ENCODE measurements around the gene MRGPRF. TPM values are rescaled to one million over a fixed set of nuclear protein-coding genes. Genes with fewer than 3 reads are reported as not detected.

The MRGPRF gene
- polyA plus RNA-seq, 1 of the 3 experiments (the other 2 are of a cell fraction): 0.18 TPM

DNA sequence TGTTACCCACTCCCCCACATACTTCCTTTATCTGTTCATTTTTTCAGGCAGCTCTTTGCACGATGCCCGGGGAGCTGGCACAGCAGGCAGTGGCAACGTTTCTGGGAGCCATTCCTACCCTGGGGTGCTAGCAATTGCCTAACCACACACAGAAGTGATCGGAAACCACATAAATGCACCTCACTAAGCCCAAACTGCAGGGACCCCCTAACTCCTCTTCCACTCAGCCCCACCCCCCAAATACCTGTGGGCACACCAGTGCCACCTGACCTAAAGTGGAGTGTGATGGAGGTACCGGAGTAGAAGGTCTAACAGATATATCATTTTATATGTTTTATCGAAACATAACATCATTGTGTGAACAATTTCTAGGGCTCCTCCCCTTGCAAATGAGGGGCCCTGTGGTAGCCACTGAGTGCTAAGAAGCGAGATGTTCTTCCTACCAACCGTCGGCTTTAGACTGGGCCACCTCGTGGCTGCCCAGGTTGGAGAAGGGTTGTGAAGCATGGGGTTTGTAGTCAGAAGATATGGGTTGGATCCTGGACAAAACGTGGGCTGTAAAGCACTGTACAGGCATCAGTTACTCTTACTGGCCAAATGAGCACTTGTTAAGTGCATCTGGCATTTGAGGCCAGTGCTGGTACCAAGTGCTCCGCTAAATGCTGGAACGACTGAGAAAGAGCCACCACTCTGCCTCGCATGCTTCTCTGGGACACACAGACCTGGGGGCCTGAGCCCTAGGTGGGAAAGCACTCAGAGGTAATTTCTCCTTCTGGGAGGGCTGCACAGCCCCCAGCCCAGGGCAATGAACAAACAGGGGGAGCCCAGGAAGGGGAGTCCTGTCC is 35.0 kb downstream of the MRGPRF start:
- Histone ChIP-seq H2AFZ (ENCODE audit: low read depth) (no peak overlapping the region), H4K20me1 (ENCODE audit: insufficient read depth) (no peaks in the 10 kb centered on the region), H3K4me2 (no peak overlapping the region), H3K79me2 (ENCODE audit: insufficient read depth) (no peaks in the 10 kb centered on the region), H3K4me3 (ENCODE audit: low read depth in 2 of 2, low read length in 1 of 2) (no peak overlapping the region), H3K27me3 (ENCODE audit: insufficient read depth) (no peaks in the 10 kb centered on the region), H3K27ac (ENCODE audit: low read depth in 2 of 2, low read length in 1 of 2) (no peak overlapping the region), H3K36me3 (replicated peaks in 1 of 2; ENCODE audit: control insufficient read depth in 1 of 2, insufficient read depth in 2 of 2, low read length in 1 of 2) (no peaks in the 10 kb centered on the region), H3K9ac (no peak overlapping the region), H3K4me1 (ENCODE audit: control insufficient read depth in 1 of 2, insufficient read depth in 2 of 2, low read depth in 1 of 2, low read length in 1 of 2) (peaks cover 0 to 13% of the 10 kb centered on the region in 2 experiments; a peak in 1 of 4 replicates), H3F3A (replicated peaks; ENCODE audit: insufficient read depth) (no peaks in the 10 kb centered on the region), H3K9me2 (no peaks in the 10 kb centered on the region), H3K9me3 (no peaks in the 10 kb centered on the region)
- WGBS (ENCODE audit: low lambda C conversion rate): 72% methylated on average over 14 of the region's 14 CpGs
- DNase-seq: no peak
- TF ChIP-seq ELF1 (IDR thresholded peaks at IDR 0.05): no peak
- no peak for TF ChIP-seq TEAD4 (IDR thresholded peaks at IDR 0.05; ENCODE audit: borderline replicate concordance, insufficient read depth)
- POLR2A ChIA-PET: no interaction called here
- CTCF ChIA-PET: interaction anchor here (1.3 kb wide), 1 partner anchor 66 kb away, joined by 5 read pairs; no protein-coding TSS in a partner anchor

DNA sequence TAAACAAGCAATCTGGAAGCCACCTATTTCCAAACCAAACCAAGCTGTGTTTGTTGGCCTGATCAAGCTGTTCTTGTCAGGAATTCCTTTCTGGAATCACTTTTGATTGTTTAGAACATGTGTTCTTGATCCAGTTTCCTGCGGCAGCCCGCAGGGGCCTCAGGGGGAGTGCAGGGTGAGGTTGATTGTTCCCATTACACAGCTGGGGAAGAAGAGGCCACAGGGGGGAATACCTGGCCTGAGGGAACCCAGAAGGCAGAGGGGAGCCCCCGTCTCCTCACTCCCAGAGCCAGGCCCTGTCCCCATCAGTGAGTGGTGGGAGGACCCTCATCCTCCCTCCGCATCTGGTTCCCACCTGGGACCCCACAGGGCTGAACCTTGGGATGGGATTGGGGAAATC is 36.5 kb downstream of the MRGPRF start:
- ChIA-PET POLR2A (no interaction called here), CTCF (interaction anchor here (1.2 to 1.5 kb wide), 3 partner anchors 24 to 87 kb away, joined by 3 to 5 read pairs (median 4); no protein-coding TSS in a partner anchor)
- Histone ChIP-seq H3K79me2 (ENCODE audit: insufficient read depth) (no peaks in the 10 kb centered on the region), H3K27me3 (ENCODE audit: insufficient read depth) (no peaks in the 10 kb centered on the region; the same call in 1 of the 2 replicates), H3K36me3 (replicated peaks in 1 of 2; ENCODE audit: control insufficient read depth in 1 of 2, insufficient read depth in 2 of 2, low read length in 1 of 2) (no peaks in the 10 kb centered on the region), H3K4me2 (no peak overlapping the region), H3F3A (replicated peaks; ENCODE audit: insufficient read depth) (no peaks in the 10 kb centered on the region), H4K20me1 (ENCODE audit: insufficient read depth) (no peaks in the 10 kb centered on the region), H3K9ac (no peak overlapping the region), H2AFZ (ENCODE audit: low read depth) (no peak overlapping the region), H3K4me3 (ENCODE audit: low read depth in 2 of 2, low read length in 1 of 2) (no peak overlapping the region), H3K9me2 (no peaks in the 10 kb centered on the region), H3K4me1 (ENCODE audit: control insufficient read depth in 1 of 2, insufficient read depth in 2 of 2, low read depth in 1 of 2, low read length in 1 of 2) (peaks cover 0 to 13% of the 10 kb centered on the region in 2 experiments; a peak in 1 of 4 replicates), H3K27ac (ENCODE audit: low read depth in 2 of 2, low read length in 1 of 2) (no peak overlapping the region), H3K9me3 (no peaks in the 10 kb centered on the region)
- WGBS (ENCODE audit: low lambda C conversion rate): 69% methylated on average over 3 of the region's 4 CpGs
- no peak for TF ChIP-seq NFIC (IDR thresholded peaks at IDR 0.05; ENCODE audit: borderline replicate concordance)
- no peak for TF ChIP-seq POLR2AphosphoS5 (IDR thresholded peaks at IDR 0.05; ENCODE audit: low read depth, low read length)
- TF ChIP-seq TCF12 (IDR thresholded peaks at IDR 0.05): no peak
- TF ChIP-seq, protein P1, sequence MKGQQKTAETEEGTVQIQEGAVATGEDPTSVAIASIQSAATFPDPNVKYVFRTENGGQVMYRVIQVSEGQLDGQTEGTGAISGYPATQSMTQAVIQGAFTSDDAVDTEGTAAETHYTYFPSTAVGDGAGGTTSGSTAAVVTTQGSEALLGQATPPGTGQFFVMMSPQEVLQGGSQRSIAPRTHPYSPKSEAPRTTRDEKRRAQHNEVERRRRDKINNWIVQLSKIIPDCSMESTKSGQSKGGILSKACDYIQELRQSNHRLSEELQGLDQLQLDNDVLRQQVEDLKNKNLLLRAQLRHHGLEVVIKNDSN (IDR thresholded peaks at IDR 0.05; ENCODE audit: borderline replicate concordance, low read depth): no peak
- no peak for TF ChIP-seq YY1 (IDR thresholded peaks at IDR 0.05; ENCODE audit: low read depth)
- no peak for TF ChIP-seq ELF1 (IDR thresholded peaks at IDR 0.05)
- no peak for TF ChIP-seq TAF1 (IDR thresholded peaks at IDR 0.05; ENCODE audit: borderline replicate concordance, low read depth, low read length)
- no peak for TF ChIP-seq RAD21 (IDR thresholded peaks at IDR 0.05; ENCODE audit: low read length)
- no peak for DNase-seq

DNA sequence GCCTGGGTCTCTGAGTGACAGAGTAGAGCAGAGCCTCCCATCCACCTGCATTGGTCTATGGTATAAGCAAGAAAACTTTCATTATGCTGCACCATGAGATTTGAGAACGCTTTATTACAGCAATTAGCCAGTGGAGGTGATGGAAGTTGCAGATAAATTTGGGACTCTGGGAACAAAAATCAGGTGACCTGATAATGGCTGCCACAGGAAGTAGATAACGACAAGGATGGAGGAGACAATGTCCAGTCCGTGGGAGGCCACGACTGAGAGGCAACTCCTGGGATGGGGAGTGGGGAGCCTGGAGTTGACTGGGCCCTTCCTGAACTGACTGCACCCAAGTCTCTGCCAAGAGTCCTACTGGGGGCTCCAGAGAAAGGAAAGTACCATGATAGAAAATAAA is 37.0 kb downstream of the MRGPRF start:
- Histone ChIP-seq H3K4me2 (no peak overlapping the region), H3K9me2 (no peaks in the 10 kb centered on the region), H3F3A (replicated peaks; ENCODE audit: insufficient read depth) (no peaks in the 10 kb centered on the region), H3K36me3 (replicated peaks in 1 of 2; ENCODE audit: control insufficient read depth in 1 of 2, insufficient read depth in 2 of 2, low read length in 1 of 2) (no peaks in the 10 kb centered on the region), H3K4me1 (ENCODE audit: control insufficient read depth in 1 of 2, insufficient read depth in 2 of 2, low read depth in 1 of 2, low read length in 1 of 2) (peaks cover 0 to 13% of the 10 kb centered on the region in 2 experiments; a peak in 1 of 4 replicates), H3K27me3 (ENCODE audit: insufficient read depth) (no peaks in the 10 kb centered on the region; the same call in 1 of the 2 replicates), H3K79me2 (ENCODE audit: insufficient read depth) (no peaks in the 10 kb centered on the region), H3K4me3 (ENCODE audit: low read depth in 2 of 2, low read length in 1 of 2) (no peak overlapping the region), H3K27ac (ENCODE audit: low read depth in 2 of 2, low read length in 1 of 2) (no peak overlapping the region), H4K20me1 (ENCODE audit: insufficient read depth) (no peaks in the 10 kb centered on the region), H2AFZ (ENCODE audit: low read depth) (no peak overlapping the region), H3K9me3 (no peaks in the 10 kb centered on the region), H3K9ac (no peak overlapping the region)
- ChIA-PET CTCF (interaction anchor here (1.2 to 1.5 kb wide), 2 partner anchors 25 to 86 kb away, joined by 3 to 4 read pairs; no protein-coding TSS in a partner anchor), POLR2A (no interaction called here)
- 45% methylated on average over 4 of the region's 4 CpGs for WGBS (ENCODE audit: low lambda C conversion rate)
- DNase-seq: no peak
- TF ChIP-seq, protein P1 (IDR thresholded peaks at IDR 0.05; ENCODE audit: borderline replicate concordance, low read depth): no peak
- no peak for TF ChIP-seq EP300 (IDR thresholded peaks at IDR 0.05; ENCODE audit: borderline replicate concordance in 1 of 2, low read depth in 1 of 2, low read length in 1 of 2)
- no peak for TF ChIP-seq POLR2AphosphoS5 (IDR thresholded peaks at IDR 0.05; ENCODE audit: low read depth, low read length)
- TF ChIP-seq FOXJ3 (CRISPR knock-in tag; IDR thresholded peaks at IDR 0.05): no peak
- TF ChIP-seq, protein P2, sequence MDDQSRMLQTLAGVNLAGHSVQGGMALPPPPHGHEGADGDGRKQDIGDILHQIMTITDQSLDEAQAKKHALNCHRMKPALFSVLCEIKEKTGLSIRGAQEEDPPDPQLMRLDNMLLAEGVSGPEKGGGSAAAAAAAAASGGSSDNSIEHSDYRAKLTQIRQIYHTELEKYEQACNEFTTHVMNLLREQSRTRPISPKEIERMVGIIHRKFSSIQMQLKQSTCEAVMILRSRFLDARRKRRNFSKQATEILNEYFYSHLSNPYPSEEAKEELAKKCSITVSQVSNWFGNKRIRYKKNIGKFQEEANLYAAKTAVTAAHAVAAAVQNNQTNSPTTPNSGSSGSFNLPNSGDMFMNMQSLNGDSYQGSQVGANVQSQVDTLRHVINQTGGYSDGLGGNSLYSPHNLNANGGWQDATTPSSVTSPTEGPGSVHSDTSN (IDR thresholded peaks at IDR 0.05): no peak
- no peak for TF ChIP-seq TEAD4 (IDR thresholded peaks at IDR 0.05; ENCODE audit: borderline replicate concordance, insufficient read depth)
- TF ChIP-seq, protein P3, sequence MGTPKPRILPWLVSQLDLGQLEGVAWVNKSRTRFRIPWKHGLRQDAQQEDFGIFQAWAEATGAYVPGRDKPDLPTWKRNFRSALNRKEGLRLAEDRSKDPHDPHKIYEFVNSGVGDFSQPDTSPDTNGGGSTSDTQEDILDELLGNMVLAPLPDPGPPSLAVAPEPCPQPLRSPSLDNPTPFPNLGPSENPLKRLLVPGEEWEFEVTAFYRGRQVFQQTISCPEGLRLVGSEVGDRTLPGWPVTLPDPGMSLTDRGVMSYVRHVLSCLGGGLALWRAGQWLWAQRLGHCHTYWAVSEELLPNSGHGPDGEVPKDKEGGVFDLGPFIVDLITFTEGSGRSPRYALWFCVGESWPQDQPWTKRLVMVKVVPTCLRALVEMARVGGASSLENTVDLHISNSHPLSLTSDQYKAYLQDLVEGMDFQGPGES (IDR thresholded peaks at IDR 0.05; ENCODE audit: low read depth, low read length): no peak
- TF ChIP-seq, protein P4, sequence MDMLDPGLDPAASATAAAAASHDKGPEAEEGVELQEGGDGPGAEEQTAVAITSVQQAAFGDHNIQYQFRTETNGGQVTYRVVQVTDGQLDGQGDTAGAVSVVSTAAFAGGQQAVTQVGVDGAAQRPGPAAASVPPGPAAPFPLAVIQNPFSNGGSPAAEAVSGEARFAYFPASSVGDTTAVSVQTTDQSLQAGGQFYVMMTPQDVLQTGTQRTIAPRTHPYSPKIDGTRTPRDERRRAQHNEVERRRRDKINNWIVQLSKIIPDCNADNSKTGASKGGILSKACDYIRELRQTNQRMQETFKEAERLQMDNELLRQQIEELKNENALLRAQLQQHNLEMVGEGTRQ (IDR thresholded peaks at IDR 0.05; ENCODE audit: borderline replicate concordance, low read depth, low read length): no peak
- no peak for TF ChIP-seq RCOR1 (IDR thresholded peaks at IDR 0.05; ENCODE audit: low read length)
- no peak for TF ChIP-seq GATA2 (CRISPR knock-in tag; IDR thresholded peaks at IDR 0.05)

Data from SK-N-SH (cell line).